Trophoblast cell (in vitro differentiated cells and primary cell): Measurements from ENCODE around the gene RABL2B.
"Not testable (repeated sequence)": the region's sequence is repeated elsewhere in the genome, so short reads cannot be mapped to it uniquely, and the experiment has no call there.

Experiments
- DNase-seq, 2 donors: peaks; one replicate each; pipeline ENCODE4 v3.0.0-alpha.2; 2016
- H2AFZ ChIP-seq: 2 replicates; pipeline ENCODE4 v1.6.1; 2013; ENCODE audit warnings: low read length, moderate library complexity, mild to moderate bottlenecking; ENCODE audit not compliant: insufficient read depth, poor library complexity
- H2AK5ac ChIP-seq: 2 replicates; pipeline ENCODE4 v1.6.1; 2013; ENCODE audit warnings: mild to moderate bottlenecking, low read length
- H2BK120ac ChIP-seq: 2 replicates; pipeline ENCODE4 v1.6.1; 2013; ENCODE audit warnings: low read length, mild to moderate bottlenecking, moderate library complexity; ENCODE audit not compliant: insufficient read depth, poor library complexity
- H2BK12ac ChIP-seq: 2 replicates; pipeline ENCODE4 v1.6.1; 2013; ENCODE audit warnings: mild to moderate bottlenecking, low read length, moderate library complexity
- H2BK5ac ChIP-seq: 2 replicates; pipeline ENCODE4 v1.6.1; 2013; ENCODE audit warnings: low read length, low read depth, moderate library complexity, mild to moderate bottlenecking; ENCODE audit not compliant: poor library complexity
- H3K14ac ChIP-seq: 2 replicates; pipeline ENCODE4 v1.6.1; 2013; ENCODE audit warnings: mild to moderate bottlenecking, low read length
- H3K18ac ChIP-seq: 2 replicates; pipeline ENCODE4 v1.6.1; 2013; ENCODE audit warnings: mild to moderate bottlenecking, low read length
- H3K23ac ChIP-seq: 2 replicates; pipeline ENCODE4 v1.6.1; 2013; ENCODE audit warnings: low read length
- H3K27ac ChIP-seq: 2 replicates; pipeline ENCODE4 v1.5.1; 2013; ENCODE audit warnings: low read depth, mild to moderate bottlenecking, inconsistent platforms, low read length, moderate library complexity
- H3K27me3 ChIP-seq: 2 replicates; pipeline ENCODE4 v1.6.1; 2013; ENCODE audit warnings: inconsistent platforms, mild to moderate bottlenecking, low read length, moderate library complexity; ENCODE audit not compliant: insufficient read depth
- H3K36me3 ChIP-seq, 2 experiments: 1 replicate in 1 of 2; 2 replicates in 1 of 2; pipeline ENCODE4 v1.6.1; 2013; ENCODE audit warnings: low read length in 2 of 2, mild to moderate bottlenecking in 2 of 2, moderate library complexity in 1 of 2; ENCODE audit not compliant: insufficient read depth in 2 of 2, control insufficient read depth in 1 of 2
- H3K4ac ChIP-seq: 2 replicates; pipeline ENCODE4 v1.6.1; 2013; ENCODE audit warnings: low read depth, mild to moderate bottlenecking, low read length, moderate library complexity
- H3K4me1 ChIP-seq, 2 experiments: 1 replicate in 1 of 2; 2 replicates in 1 of 2; pipeline ENCODE4 v1.6.1; 2013; ENCODE audit warnings: low read length in 2 of 2, mild to moderate bottlenecking in 2 of 2, moderate library complexity in 1 of 2; ENCODE audit not compliant: insufficient read depth in 2 of 2, control insufficient read depth in 1 of 2
- H3K4me2 ChIP-seq: 2 replicates; pipeline ENCODE4 v1.6.1; 2013; ENCODE audit warnings: inconsistent platforms, mild to moderate bottlenecking, low read length, moderate library complexity
- H3K4me3 ChIP-seq: 2 replicates; pipeline ENCODE4 v1.5.1; 2013; ENCODE audit warnings: mild to moderate bottlenecking, low read depth, low read length, inconsistent platforms
- H3K79me1 ChIP-seq: one replicate; pipeline ENCODE4 v1.6.1; 2013; ENCODE audit warnings: low read length
- H3K79me2 ChIP-seq: 2 replicates; pipeline ENCODE4 v1.6.1; 2013; ENCODE audit warnings: low read length, mild to moderate bottlenecking; ENCODE audit not compliant: control insufficient read depth, insufficient read depth, poor library complexity
- H3K9ac ChIP-seq: 2 replicates; pipeline ENCODE4 v1.6.1; 2013; ENCODE audit warnings: mild to moderate bottlenecking, low read length
- H3K9me3 ChIP-seq: 2 replicates; pipeline ENCODE4 v1.6.1; 2013; ENCODE audit warnings: low read depth, mild to moderate bottlenecking, control low read depth, inconsistent platforms, low read length; ENCODE audit not compliant: insufficient read depth
- H4K12ac ChIP-seq: 2 replicates; pipeline ENCODE4 v1.6.1; 2013; ENCODE audit warnings: low read depth, mild to moderate bottlenecking, low read length, moderate library complexity
- H4K8ac ChIP-seq: 2 replicates; pipeline ENCODE4 v1.6.1; 2013; ENCODE audit warnings: low read depth, mild to moderate bottlenecking, low read length, moderate library complexity
- H4K91ac ChIP-seq: one replicate; pipeline ENCODE4 v1.6.1; 2013; ENCODE audit warnings: low read depth, mild to moderate bottlenecking, low read length, moderate library complexity
- WGBS: extraction: QIAGEN DNeasy Blood & Tissue Kit; methylation state at CpG from one replicate; pipeline ENCODE4 v1.1.7; 2013; ENCODE audit warnings: missing lambda C conversion rate; ENCODE audit not compliant: insufficient read length, insufficient coverage; ENCODE audit errors: extremely low coverage; 5-methylcytosine and 5-hydroxymethylcytosine counted together

The RABL2B gene

GRCh38 chr22:50756406-50756805 is 27.0 kb downstream of the RABL2B start:
- not testable (repeated sequence) for H2BK120ac ChIP-seq, DNase-seq, H3K4me2 ChIP-seq, H2BK5ac ChIP-seq, H3K27ac ChIP-seq, H4K12ac ChIP-seq, H3K79me1 ChIP-seq, H3K14ac ChIP-seq, H3K23ac ChIP-seq, H3K4me3 ChIP-seq, H3K4me1 ChIP-seq, H3K27me3 ChIP-seq, H4K8ac ChIP-seq, H3K4ac ChIP-seq, H3K18ac ChIP-seq, H2BK12ac ChIP-seq, H2AFZ ChIP-seq, H3K9ac ChIP-seq, H3K36me3 ChIP-seq, H3K79me2 ChIP-seq, H2AK5ac ChIP-seq, H4K91ac ChIP-seq, H3K9me3 ChIP-seq
- no CpG with 5 or more reads among the region's 9 CpGs for WGBS

DNA sequence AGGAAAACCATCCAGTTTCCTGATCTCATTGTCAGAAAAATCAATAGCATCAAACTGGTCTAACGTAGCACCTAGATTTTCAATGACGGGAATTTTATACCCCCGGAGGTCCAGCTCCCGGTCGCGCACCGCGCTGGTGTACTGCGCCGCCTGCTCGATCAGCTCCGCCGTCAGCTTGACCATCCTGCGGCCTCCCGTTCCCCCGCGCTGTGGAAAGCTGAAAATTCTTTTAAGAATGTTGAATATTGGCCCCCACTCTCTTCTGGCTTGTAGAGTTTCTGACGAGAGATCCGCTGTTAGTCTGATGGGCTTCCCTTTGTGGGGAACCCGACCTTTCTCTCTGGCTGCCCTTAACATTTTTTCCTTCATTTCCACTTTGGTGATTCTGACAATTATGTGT is 28.2 kb downstream of the RABL2B start:
- not testable (repeated sequence) for H3K36me3 ChIP-seq, H2BK5ac ChIP-seq, H3K4ac ChIP-seq, H3K4me3 ChIP-seq, H4K8ac ChIP-seq, H3K79me1 ChIP-seq, H3K14ac ChIP-seq, H3K18ac ChIP-seq, H4K12ac ChIP-seq, H3K23ac ChIP-seq, H2AK5ac ChIP-seq, H3K9me3 ChIP-seq, H3K27me3 ChIP-seq, H3K27ac ChIP-seq, H2BK12ac ChIP-seq, H3K9ac ChIP-seq, H4K91ac ChIP-seq, H2AFZ ChIP-seq, H3K4me2 ChIP-seq, DNase-seq, H3K79me2 ChIP-seq, H3K4me1 ChIP-seq, H2BK120ac ChIP-seq
- WGBS, result no CpG with 5 or more reads among the region's 20 CpGs

- H2AK5ac ChIP-seq, H4K8ac ChIP-seq, H3K23ac ChIP-seq, H3K27ac ChIP-seq, H3K4me2 ChIP-seq, H4K91ac ChIP-seq, H3K36me3 ChIP-seq, H3K18ac ChIP-seq, H3K9ac ChIP-seq, H3K79me1 ChIP-seq, H3K4me3 ChIP-seq, H4K12ac ChIP-seq, H3K9me3 ChIP-seq, H2BK5ac ChIP-seq, H2BK12ac ChIP-seq, H3K4ac ChIP-seq, H3K27me3 ChIP-seq, DNase-seq, H2BK120ac ChIP-seq, H3K14ac ChIP-seq, H2AFZ ChIP-seq, H3K79me2 ChIP-seq, H3K4me1 ChIP-seq: not testable (repeated sequence)
- WGBS, result no CpG with 5 or more reads among the region's 9 CpGs
Measured at GRCh38 chr22:50749302-50750074, 33.9 kb downstream of the RABL2B start.

- H4K91ac ChIP-seq, H3K4ac ChIP-seq, H3K18ac ChIP-seq, H2AFZ ChIP-seq, H3K14ac ChIP-seq, H3K23ac ChIP-seq, H2AK5ac ChIP-seq, H2BK120ac ChIP-seq, H3K79me2 ChIP-seq, H4K8ac ChIP-seq, H3K4me1 ChIP-seq, H3K27ac ChIP-seq, H3K9me3 ChIP-seq, H4K12ac ChIP-seq, H3K9ac ChIP-seq, DNase-seq, H3K36me3 ChIP-seq, H2BK5ac ChIP-seq, H2BK12ac ChIP-seq, H3K4me2 ChIP-seq, H3K79me1 ChIP-seq, H3K27me3 ChIP-seq, H3K4me3 ChIP-seq: not testable (repeated sequence)
- WGBS, result no CpG with 5 or more reads among the region's 13 CpGs
Measured at GRCh38 chr22:50748630-50749029, 34.8 kb downstream of the RABL2B start.
